HEK293 (cell line): Measurements from ENCODE around the gene EDC3.
A peak's percentile ranks its signal among the peaks of the same experiment; 100 is the strongest.

Source experiments
- CTCF ChIA-PET: fragments of 350-600 bp; formaldehyde crosslinking; extraction: SDS; loops from one replicate; lab custom pipeline; 2021; ENCODE audit warnings: antibody characterized with exemption; lab: Yijun Ruan, JAX
- POLR2A ChIA-PET: fragments of 300-600 bp; formaldehyde crosslinking; extraction: SDS; loops from one replicate; lab custom pipeline; 2020; ENCODE audit warnings: antibody characterized with exemption, inconsistent platforms; lab: Yijun Ruan, JAX
- H3K27ac ChIP-seq: fragments of 200-500 bp; sonication (Bioruptor generic); 2 replicates; pipeline ENCODE4 v1.5.1; 2014; ENCODE audit warnings: low read depth, low read length, control low read depth, inconsistent platforms; ENCODE audit errors: extremely low read depth
- H3K36me3 ChIP-seq, 2 experiments: fragments of 200-500 bp in 1 of 2; sonication (Bioruptor generic) in 1 of 2; 1 replicate in 1 of 2; 2 replicates in 1 of 2; pipeline ENCODE4 v1.5.1; 2014 to 2017; ENCODE audit warnings: inconsistent platforms in 2 of 2, low read length in 2 of 2; ENCODE audit not compliant: control insufficient read depth in 2 of 2, insufficient read depth in 1 of 2
- H3K4me1 ChIP-seq: fragments of 200-500 bp; sonication (Bioruptor generic); 2 replicates; pipeline ENCODE4 v1.5.1; 2014; ENCODE audit warnings: mild to moderate bottlenecking, low read length, inconsistent platforms; ENCODE audit not compliant: control insufficient read depth, insufficient read depth
- H3K4me3 ChIP-seq: 2 replicates; pipeline ENCODE4 v1.5.1; 2011; ENCODE audit warnings: low read depth, mild to moderate bottlenecking, control low read depth, low read length, moderate library complexity
- H3K9me3 ChIP-seq: fragments of 200-500 bp; sonication (Bioruptor generic); 2 replicates; pipeline ENCODE4 v1.5.1; 2014; ENCODE audit warnings: low read depth, low read length, inconsistent platforms; ENCODE audit not compliant: control insufficient read depth, insufficient read depth
- REST ChIP-seq: fragments of 450-650 bp; formaldehyde crosslinking; IDR thresholded peaks from 2 replicates; pipeline ENCODE4 v1.5.1; 2016; ENCODE audit warnings: missing biosample characterization, missing genetic modification characterization
- TCF7L2 ChIP-seq: IDR thresholded peaks from 2 replicates; pipeline ENCODE4 v1.6.1; 2011; ENCODE audit warnings: low read depth, mild to moderate bottlenecking, inconsistent platforms, low read length, moderate library complexity, borderline replicate concordance
- TSHZ1 ChIP-seq: fragments of 450-650 bp; formaldehyde crosslinking; IDR thresholded peaks from 2 replicates; pipeline ENCODE4 v1.5.1; 2016; ENCODE audit warnings: missing biosample characterization, missing genetic modification characterization, borderline replicate concordance
- ZBTB17 ChIP-seq: fragments of 450-650 bp; formaldehyde crosslinking; IDR thresholded peaks from 2 replicates; pipeline ENCODE4 v1.5.1; 2016; ENCODE audit warnings: missing biosample characterization, missing genetic modification characterization
- ZBTB7A ChIP-seq: fragments of 450-650 bp; formaldehyde crosslinking; IDR thresholded peaks from 2 replicates; pipeline ENCODE4 v1.5.1; 2016; ENCODE audit warnings: low read depth, missing biosample characterization, missing genetic modification characterization
- ZNF175 ChIP-seq: fragments of 450-650 bp; formaldehyde crosslinking; IDR thresholded peaks from 2 replicates; pipeline ENCODE4 v1.5.1; 2016; ENCODE audit warnings: missing biosample characterization, missing genetic modification characterization
- ZNF18 ChIP-seq: fragments of 450-650 bp; formaldehyde crosslinking; IDR thresholded peaks from 2 replicates; pipeline ENCODE4 v1.5.1; 2016; ENCODE audit warnings: missing biosample characterization, missing genetic modification characterization
- ZNF24 ChIP-seq: fragments of 450-650 bp; formaldehyde crosslinking; IDR thresholded peaks from 2 replicates; pipeline ENCODE4 v1.5.1; 2016; ENCODE audit warnings: missing biosample characterization, missing genetic modification characterization
- ZNF473 ChIP-seq: fragments of 450-650 bp; formaldehyde crosslinking; IDR thresholded peaks from 2 replicates; pipeline ENCODE4 v1.5.1; 2017; ENCODE audit warnings: missing biosample characterization, missing genetic modification characterization
- ZNF514 ChIP-seq: fragments of 450-650 bp; formaldehyde crosslinking; IDR thresholded peaks from 2 replicates; pipeline ENCODE4 v1.5.1; 2016; ENCODE audit warnings: missing biosample characterization, missing genetic modification characterization
- ZNF521 ChIP-seq: fragments of 450-650 bp; formaldehyde crosslinking; IDR thresholded peaks from 2 replicates; pipeline ENCODE4 v1.5.1; 2017; ENCODE audit warnings: missing biosample characterization, mild to moderate bottlenecking, missing genetic modification characterization
- ZNF561 ChIP-seq: fragments of 450-650 bp; IDR thresholded peaks from 2 replicates; pipeline ENCODE4 v1.5.1; 2018; ENCODE audit warnings: missing biosample characterization, missing genetic modification characterization, borderline replicate concordance
- ZNF626 ChIP-seq: fragments of 450-650 bp; sonication (Bioruptor Pico); formaldehyde crosslinking; IDR thresholded peaks from 2 replicates; pipeline ENCODE4 v1.5.1; 2018; ENCODE audit warnings: missing biosample characterization, missing genetic modification characterization, inconsistent platforms
- ZNF701 ChIP-seq: fragments of 450-650 bp; formaldehyde crosslinking; IDR thresholded peaks from 2 replicates; pipeline ENCODE4 v1.5.1; 2016; ENCODE audit warnings: missing biosample characterization, missing genetic modification characterization
- ZNF777 ChIP-seq: fragments of 450-650 bp; formaldehyde crosslinking; IDR thresholded peaks from 2 replicates; pipeline ENCODE4 v1.5.1; 2017; ENCODE audit warnings: missing biosample characterization, missing genetic modification characterization, borderline replicate concordance
- ZSCAN30 ChIP-seq: fragments of 450-650 bp; IDR thresholded peaks from 2 replicates; pipeline ENCODE4 v1.5.1; 2018; ENCODE audit warnings: missing biosample characterization, mild to moderate bottlenecking, missing genetic modification characterization, moderate library complexity
- ZXDB ChIP-seq: fragments of 450-650 bp; formaldehyde crosslinking; IDR thresholded peaks from 2 replicates; pipeline ENCODE4 v1.5.1; 2016; ENCODE audit warnings: missing biosample characterization, missing genetic modification characterization

Gene EDC3

GRCh38 chr15:74683758-74684157, 12.1 kb downstream of the EDC3 start:
- Histone ChIP-seq H3K27ac (no peak overlapping the region), H3K4me1 (no peaks in the 10 kb centered on the region), H3K4me3 (no peak overlapping the region)
- CTCF ChIA-PET = interaction anchor here (0.8 to 2.1 kb wide), 2 partner anchors 86 to 87 kb away, joined by 5 to 7 read pairs; no protein-coding TSS in a partner anchor
- POLR2A ChIA-PET = interaction anchor here (0.6 to 1.0 kb wide), 4 partner anchors 10 to 76 kb away, joined by 3 to 8 read pairs (median 8); no protein-coding TSS in a partner anchor
- TF ChIP-seq ZNF473 (tag by site-specific recombination) = no peak
- peak; percentile 47; the same call in 1 of the 2 replicates for TF ChIP-seq ZBTB17 (tag by site-specific recombination)
- no peak for TF ChIP-seq ZNF626 (tag by site-specific recombination)
- no peak for TF ChIP-seq TCF7L2
- no peak for TF ChIP-seq ZNF777 (tag by site-specific recombination)
- TF ChIP-seq ZNF175 (tag by site-specific recombination) = no peak
- TF ChIP-seq ZNF514 (tag by site-specific recombination) = no peak
- no peak for TF ChIP-seq TSHZ1 (tag by site-specific recombination)
- no peak for TF ChIP-seq ZNF561 (tag by site-specific recombination)
- TF ChIP-seq, all 188 proteins: peak for 1
- no peaks in the 10 kb centered on the region for H3K9me3 ChIP-seq
- H3K36me3 ChIP-seq = peaks cover 28 to 33% of the 10 kb centered on the region in 2 experiments

GRCh38 chr15:74682954-74683353, 12.9 kb downstream of the EDC3 start:
- POLR2A ChIA-PET = interaction anchor here (0.7 kb wide), 1 partner anchor 210 kb away, joined by 5 read pairs; no protein-coding TSS in a partner anchor
- no peak overlapping the region for H3K4me3 ChIP-seq
- H3K4me1 ChIP-seq = no peaks in the 10 kb centered on the region
- H3K27ac ChIP-seq = no peak overlapping the region
- TF ChIP-seq REST (tag by site-specific recombination) (no peak), ZBTB17 (tag by site-specific recombination) (no peak), ZXDB (no peak), ZNF18 (tag by site-specific recombination) (no peak), ZNF24 (tag by site-specific recombination) (no peak), ZSCAN30 (tag by site-specific recombination) (no peak), ZBTB7A (tag by site-specific recombination) (no peak), ZNF701 (no peak), ZNF521 (no peak)
- TF ChIP-seq, all 188 proteins: peak for 0
- peaks cover 28 to 33% of the 10 kb centered on the region in 2 experiments for H3K36me3 ChIP-seq
- CTCF ChIA-PET = no interaction called here
- no peaks in the 10 kb centered on the region for H3K9me3 ChIP-seq
